ENCODE results near the gene TENM4. TPM values are rescaled to one million over a fixed set of nuclear protein-coding genes. Genes with fewer than 3 reads are reported as not detected.

Gene TENM4
- total and polyA plus RNA-seq, 2 of the 8 experiments (the other 6 are each of a cell fraction or from before 2014, with no cell fraction given): 3.5 to 7.2 TPM

DNA sequence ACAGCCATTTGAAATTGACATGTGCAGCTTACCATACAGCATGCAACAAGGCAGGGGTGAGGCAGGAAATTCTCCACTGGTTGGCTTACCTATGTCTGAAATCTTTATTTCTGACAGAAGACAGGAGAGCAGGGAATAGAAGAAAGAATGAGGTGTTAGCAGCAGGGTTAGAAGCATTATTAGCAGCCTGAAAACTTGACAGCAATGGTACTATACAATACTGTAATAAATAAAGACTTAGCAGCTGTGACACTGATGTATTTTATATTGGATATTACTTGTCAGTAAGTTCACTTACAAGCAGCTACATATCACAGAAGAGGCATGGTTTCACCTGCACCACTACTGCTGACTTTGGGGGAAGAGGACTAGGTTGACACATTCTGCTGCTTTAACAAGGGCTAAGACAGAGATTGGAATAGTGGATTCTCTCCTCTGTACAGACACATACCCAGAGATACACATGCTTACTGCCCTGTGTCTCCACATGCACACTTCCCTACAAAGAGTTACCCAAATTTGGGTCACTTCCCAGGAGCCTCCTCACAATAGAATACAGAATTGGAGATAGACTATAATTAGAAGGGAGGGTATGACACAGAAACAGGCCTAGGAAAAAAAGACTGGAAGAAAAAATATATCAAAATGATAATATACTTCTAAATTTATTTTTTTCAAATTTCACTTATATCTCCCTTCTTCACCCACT is 720.4 kb downstream of the TENM4 start (continued):
- TF ChIP-seq, protein P1, sequence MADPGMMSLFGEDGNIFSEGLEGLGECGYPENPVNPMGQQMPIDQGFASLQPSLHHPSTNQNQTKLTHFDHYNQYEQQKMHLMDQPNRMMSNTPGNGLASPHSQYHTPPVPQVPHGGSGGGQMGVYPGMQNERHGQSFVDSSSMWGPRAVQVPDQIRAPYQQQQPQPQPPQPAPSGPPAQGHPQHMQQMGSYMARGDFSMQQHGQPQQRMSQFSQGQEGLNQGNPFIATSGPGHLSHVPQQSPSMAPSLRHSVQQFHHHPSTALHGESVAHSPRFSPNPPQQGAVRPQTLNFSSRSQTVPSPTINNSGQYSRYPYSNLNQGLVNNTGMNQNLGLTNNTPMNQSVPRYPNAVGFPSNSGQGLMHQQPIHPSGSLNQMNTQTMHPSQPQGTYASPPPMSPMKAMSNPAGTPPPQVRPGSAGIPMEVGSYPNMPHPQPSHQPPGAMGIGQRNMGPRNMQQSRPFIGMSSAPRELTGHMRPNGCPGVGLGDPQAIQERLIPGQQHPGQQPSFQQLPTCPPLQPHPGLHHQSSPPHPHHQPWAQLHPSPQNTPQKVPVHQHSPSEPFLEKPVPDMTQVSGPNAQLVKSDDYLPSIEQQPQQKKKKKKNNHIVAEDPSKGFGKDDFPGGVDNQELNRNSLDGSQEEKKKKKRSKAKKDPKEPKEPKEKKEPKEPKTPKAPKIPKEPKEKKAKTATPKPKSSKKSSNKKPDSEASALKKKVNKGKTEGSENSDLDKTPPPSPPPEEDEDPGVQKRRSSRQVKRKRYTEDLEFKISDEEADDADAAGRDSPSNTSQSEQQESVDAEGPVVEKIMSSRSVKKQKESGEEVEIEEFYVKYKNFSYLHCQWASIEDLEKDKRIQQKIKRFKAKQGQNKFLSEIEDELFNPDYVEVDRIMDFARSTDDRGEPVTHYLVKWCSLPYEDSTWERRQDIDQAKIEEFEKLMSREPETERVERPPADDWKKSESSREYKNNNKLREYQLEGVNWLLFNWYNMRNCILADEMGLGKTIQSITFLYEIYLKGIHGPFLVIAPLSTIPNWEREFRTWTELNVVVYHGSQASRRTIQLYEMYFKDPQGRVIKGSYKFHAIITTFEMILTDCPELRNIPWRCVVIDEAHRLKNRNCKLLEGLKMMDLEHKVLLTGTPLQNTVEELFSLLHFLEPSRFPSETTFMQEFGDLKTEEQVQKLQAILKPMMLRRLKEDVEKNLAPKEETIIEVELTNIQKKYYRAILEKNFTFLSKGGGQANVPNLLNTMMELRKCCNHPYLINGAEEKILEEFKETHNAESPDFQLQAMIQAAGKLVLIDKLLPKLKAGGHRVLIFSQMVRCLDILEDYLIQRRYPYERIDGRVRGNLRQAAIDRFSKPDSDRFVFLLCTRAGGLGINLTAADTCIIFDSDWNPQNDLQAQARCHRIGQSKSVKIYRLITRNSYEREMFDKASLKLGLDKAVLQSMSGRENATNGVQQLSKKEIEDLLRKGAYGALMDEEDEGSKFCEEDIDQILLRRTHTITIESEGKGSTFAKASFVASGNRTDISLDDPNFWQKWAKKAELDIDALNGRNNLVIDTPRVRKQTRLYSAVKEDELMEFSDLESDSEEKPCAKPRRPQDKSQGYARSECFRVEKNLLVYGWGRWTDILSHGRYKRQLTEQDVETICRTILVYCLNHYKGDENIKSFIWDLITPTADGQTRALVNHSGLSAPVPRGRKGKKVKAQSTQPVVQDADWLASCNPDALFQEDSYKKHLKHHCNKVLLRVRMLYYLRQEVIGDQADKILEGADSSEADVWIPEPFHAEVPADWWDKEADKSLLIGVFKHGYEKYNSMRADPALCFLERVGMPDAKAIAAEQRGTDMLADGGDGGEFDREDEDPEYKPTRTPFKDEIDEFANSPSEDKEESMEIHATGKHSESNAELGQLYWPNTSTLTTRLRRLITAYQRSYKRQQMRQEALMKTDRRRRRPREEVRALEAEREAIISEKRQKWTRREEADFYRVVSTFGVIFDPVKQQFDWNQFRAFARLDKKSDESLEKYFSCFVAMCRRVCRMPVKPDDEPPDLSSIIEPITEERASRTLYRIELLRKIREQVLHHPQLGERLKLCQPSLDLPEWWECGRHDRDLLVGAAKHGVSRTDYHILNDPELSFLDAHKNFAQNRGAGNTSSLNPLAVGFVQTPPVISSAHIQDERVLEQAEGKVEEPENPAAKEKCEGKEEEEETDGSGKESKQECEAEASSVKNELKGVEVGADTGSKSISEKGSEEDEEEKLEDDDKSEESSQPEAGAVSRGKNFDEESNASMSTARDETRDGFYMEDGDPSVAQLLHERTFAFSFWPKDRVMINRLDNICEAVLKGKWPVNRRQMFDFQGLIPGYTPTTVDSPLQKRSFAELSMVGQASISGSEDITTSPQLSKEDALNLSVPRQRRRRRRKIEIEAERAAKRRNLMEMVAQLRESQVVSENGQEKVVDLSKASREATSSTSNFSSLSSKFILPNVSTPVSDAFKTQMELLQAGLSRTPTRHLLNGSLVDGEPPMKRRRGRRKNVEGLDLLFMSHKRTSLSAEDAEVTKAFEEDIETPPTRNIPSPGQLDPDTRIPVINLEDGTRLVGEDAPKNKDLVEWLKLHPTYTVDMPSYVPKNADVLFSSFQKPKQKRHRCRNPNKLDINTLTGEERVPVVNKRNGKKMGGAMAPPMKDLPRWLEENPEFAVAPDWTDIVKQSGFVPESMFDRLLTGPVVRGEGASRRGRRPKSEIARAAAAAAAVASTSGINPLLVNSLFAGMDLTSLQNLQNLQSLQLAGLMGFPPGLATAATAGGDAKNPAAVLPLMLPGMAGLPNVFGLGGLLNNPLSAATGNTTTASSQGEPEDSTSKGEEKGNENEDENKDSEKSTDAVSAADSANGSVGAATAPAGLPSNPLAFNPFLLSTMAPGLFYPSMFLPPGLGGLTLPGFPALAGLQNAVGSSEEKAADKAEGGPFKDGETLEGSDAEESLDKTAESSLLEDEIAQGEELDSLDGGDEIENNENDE (IDR thresholded peaks at IDR 0.05; ENCODE audit: insufficient replicate concordance, low read length): no peak
- TF ChIP-seq BRCA1 (IDR thresholded peaks at IDR 0.05; ENCODE audit: low read depth, low read length) (no peak), SP2 (IDR thresholded peaks at IDR 0.05; ENCODE audit: low read length) (no peak), CBX8 (IDR thresholded peaks at IDR 0.05; ENCODE audit: borderline replicate concordance, low read depth, low read length) (no peak), KDM5A (IDR thresholded peaks at IDR 0.05; ENCODE audit: low read length) (no peak), JUN (IDR thresholded peaks at IDR 0.05; ENCODE audit: low read depth, low read length) (no peak), SP1 (IDR thresholded peaks at IDR 0.05; ENCODE audit: low read depth, low read length) (no peak), SIRT6 (IDR thresholded peaks at IDR 0.05; ENCODE audit: low read length) (no peak)
- TF ChIP-seq, protein P2, sequence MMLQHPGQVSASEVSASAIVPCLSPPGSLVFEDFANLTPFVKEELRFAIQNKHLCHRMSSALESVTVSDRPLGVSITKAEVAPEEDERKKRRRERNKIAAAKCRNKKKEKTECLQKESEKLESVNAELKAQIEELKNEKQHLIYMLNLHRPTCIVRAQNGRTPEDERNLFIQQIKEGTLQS (IDR thresholded peaks at IDR 0.05; ENCODE audit: insufficient read depth, low read depth, low read length): no peak
- TF ChIP-seq, protein P3, sequence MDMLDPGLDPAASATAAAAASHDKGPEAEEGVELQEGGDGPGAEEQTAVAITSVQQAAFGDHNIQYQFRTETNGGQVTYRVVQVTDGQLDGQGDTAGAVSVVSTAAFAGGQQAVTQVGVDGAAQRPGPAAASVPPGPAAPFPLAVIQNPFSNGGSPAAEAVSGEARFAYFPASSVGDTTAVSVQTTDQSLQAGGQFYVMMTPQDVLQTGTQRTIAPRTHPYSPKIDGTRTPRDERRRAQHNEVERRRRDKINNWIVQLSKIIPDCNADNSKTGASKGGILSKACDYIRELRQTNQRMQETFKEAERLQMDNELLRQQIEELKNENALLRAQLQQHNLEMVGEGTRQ (IDR thresholded peaks at IDR 0.05; ENCODE audit: low read length): no peak
